Gastroesophageal sphincter (tissue), 4 donors: ENCODE results near the gene AMDHD2. TPM values are rescaled to one million over a fixed set of nuclear protein-coding genes. Genes with fewer than 3 reads are reported as not detected.
"Not testable (repeated sequence)": the region's sequence is repeated elsewhere in the genome, so short reads cannot be mapped to it uniquely, and the experiment has no call there.

Experiments used
- ATAC-seq: fragments of 150-250 bp; one replicate; pipeline ENCODE4 v1.9.1; 2016; ENCODE audit warnings: mild to moderate bottlenecking, moderate library complexity
- H3K27ac ChIP-seq, 4 donors: fragments of 200-600 bp; sonication (generic) in 3 of 4; 1 replicate in 3 of 4; 2 replicates in 1 of 4; pipeline ENCODE4 v1.5.1; 2016 to 2019
- H3K27me3 ChIP-seq: fragments of 200-600 bp; sonication (generic); one replicate; pipeline ENCODE4 v1.5.1; 2019
- H3K36me3 ChIP-seq, 2 donors: fragments of 200-600 bp; sonication (generic); one replicate each; pipeline ENCODE4 v1.5.1; 2019; ENCODE audit warnings: control low read depth in 1 of 2
- H3K4me1 ChIP-seq, 3 donors: fragments of 200-600 bp; sonication (generic); 1 replicate in 2 of 3; 2 replicates in 1 of 3; pipeline ENCODE4 v1.5.1; 2016 to 2019; ENCODE audit warnings: control low read depth in 2 of 3
- H3K4me3 ChIP-seq, 2 donors: fragments of 200-600 bp; sonication (generic); one replicate each; pipeline ENCODE4 v1.5.1; 2019; ENCODE audit warnings: mild to moderate bottlenecking in 1 of 2, moderate library complexity in 1 of 2
- H3K9me3 ChIP-seq, 3 donors: fragments of 200-600 bp; sonication (generic); one replicate each; pipeline ENCODE4 v1.5.1; 2017 to 2019; ENCODE audit warnings: control low read depth in 2 of 3
- WGBS, 2 donors: methylation state at CpG; one replicate each; pipeline ENCODE4 v1.1.5; 2018; ENCODE audit warnings: low coverage in 1 of 2; 5-methylcytosine and 5-hydroxymethylcytosine counted together
- total RNA-seq, 4 donors: library from RNA; depleted of rRNA; stranded (reverse); fragments of >200 nt; gene quantifications; one replicate each; pipeline ENCODE4 v1.1.0, GENCODE V29; 2016
- TF ChIP-seq, protein P1 (sequence below), 4 experiments: fragments of 200-600 bp in 2 of 4; fragments of 450-650 bp in 2 of 4; sonication (generic) in 1 of 4; IDR thresholded peaks; one replicate each; pipeline ENCODE4 v1.5.1; 2017 to 2019; ENCODE audit warnings: antibody characterized with exemption in 4 of 4, mild to moderate bottlenecking in 2 of 4, moderate library complexity in 2 of 4

The AMDHD2 gene
- total RNA-seq, 4 donors from 2014 or later = 14.0 to 29.1 (median 23.4) TPM

DNA sequence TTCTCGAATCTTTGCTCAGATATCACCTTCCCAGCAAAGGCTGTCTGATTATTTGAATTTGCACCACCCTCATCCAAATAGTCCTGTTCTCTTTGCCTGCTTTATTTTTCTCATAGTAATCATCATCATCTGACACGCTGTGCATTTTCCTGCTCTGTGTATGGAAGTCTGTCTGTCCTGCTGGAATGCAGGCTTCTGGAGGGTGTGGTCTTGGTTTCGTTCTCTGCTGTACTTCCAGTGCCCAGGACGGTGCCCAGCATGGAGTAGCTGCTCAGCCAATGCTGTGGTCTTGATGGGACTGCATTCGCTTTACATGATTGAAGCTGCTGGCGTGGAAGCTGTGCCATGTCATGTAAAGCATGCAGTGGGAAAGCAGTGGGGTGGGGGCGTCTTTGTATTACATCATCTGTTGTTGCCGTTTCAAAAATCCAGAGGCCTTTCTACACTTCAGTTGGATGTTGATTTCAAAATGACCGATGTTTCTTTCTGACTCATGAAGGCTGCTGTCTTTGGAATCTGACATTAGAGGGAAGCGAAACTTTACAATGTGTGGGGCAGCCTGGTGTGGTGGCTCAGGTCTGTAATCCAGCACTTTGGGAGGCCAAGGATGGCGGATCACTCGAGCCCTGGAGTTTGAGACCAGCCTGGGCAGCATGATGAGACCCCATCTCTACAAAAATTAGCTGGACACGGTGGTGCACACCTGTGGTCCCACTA lies 34.7 kb downstream of the AMDHD2 start:
- not testable (repeated sequence) for H3K27ac ChIP-seq, H3K36me3 ChIP-seq, H3K4me3 ChIP-seq, H3K9me3 ChIP-seq, H3K4me1 ChIP-seq, H3K27me3 ChIP-seq
- peak; percentile 33 for ATAC-seq
- WGBS, 2 donors = no CpG with 5 or more reads among the region's 13 CpGs

DNA sequence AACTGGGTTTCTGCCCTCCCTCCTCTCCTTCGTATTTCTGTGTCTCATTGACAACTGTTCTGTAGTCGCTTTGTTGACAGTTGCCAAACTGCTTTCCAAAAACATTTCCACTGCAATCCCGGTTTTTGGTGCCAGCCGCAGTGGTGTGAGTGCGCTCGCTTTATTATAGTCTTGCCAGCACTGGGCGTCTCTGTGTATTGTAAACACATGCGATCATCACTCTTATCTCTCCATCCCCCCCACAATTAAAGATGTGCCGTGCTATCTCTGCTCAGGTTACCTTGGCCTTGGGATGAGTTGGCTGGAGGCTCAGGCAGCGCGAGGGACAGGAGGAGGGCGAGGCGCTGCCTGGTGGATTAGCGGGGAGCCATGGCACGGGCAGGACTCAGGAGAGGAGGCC lies 37.0 kb downstream of the AMDHD2 start:
- WGBS, 2 donors = no CpG with 5 or more reads among the region's 15 CpGs

GRCh38 chr16:2560131-2560797 lies 40.1 kb downstream of the AMDHD2 start:
- peak; percentile 59 for ATAC-seq
- WGBS, 2 donors = 20% methylated on average over 2 of the region's 17 CpGs; no CpG with 5 or more reads in 1 of the 2 donors
- H3K4me1 ChIP-seq, H3K9me3 ChIP-seq, H3K27me3 ChIP-seq, H3K4me3 ChIP-seq, H3K36me3 ChIP-seq, H3K27ac ChIP-seq: not testable (repeated sequence)

More for the DNA sequence above, 37.0 kb downstream of the AMDHD2 start:
- not testable (repeated sequence) for H3K4me1 ChIP-seq, H3K36me3 ChIP-seq, H3K27ac ChIP-seq, H3K27me3 ChIP-seq, H3K4me3 ChIP-seq, H3K9me3 ChIP-seq, ATAC-seq

- H3K27ac ChIP-seq, H3K9me3 ChIP-seq, H3K4me3 ChIP-seq, H3K36me3 ChIP-seq, H3K27me3 ChIP-seq, H3K4me1 ChIP-seq: not testable (repeated sequence)
- TF ChIP-seq, protein P1, sequence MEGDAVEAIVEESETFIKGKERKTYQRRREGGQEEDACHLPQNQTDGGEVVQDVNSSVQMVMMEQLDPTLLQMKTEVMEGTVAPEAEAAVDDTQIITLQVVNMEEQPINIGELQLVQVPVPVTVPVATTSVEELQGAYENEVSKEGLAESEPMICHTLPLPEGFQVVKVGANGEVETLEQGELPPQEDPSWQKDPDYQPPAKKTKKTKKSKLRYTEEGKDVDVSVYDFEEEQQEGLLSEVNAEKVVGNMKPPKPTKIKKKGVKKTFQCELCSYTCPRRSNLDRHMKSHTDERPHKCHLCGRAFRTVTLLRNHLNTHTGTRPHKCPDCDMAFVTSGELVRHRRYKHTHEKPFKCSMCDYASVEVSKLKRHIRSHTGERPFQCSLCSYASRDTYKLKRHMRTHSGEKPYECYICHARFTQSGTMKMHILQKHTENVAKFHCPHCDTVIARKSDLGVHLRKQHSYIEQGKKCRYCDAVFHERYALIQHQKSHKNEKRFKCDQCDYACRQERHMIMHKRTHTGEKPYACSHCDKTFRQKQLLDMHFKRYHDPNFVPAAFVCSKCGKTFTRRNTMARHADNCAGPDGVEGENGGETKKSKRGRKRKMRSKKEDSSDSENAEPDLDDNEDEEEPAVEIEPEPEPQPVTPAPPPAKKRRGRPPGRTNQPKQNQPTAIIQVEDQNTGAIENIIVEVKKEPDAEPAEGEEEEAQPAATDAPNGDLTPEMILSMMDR (IDR thresholded peaks at IDR 0.05) = peak in 2 of 4 experiments; percentile 11 to 46
- peak; percentile 79 for ATAC-seq
- WGBS, 2 donors = no CpG with 5 or more reads among the region's 4 CpGs
These were observed 40.6 kb downstream of the AMDHD2 start for GRCh38 chr16:2560798-2561133.

GRCh38 chr16:2567506-2567905 lies 47.3 kb downstream of the AMDHD2 start:
- not testable (repeated sequence) for H3K4me3 ChIP-seq, ATAC-seq, H3K27ac ChIP-seq, H3K27me3 ChIP-seq, H3K36me3 ChIP-seq, H3K9me3 ChIP-seq, H3K4me1 ChIP-seq
- WGBS, 2 donors = no CpG with 5 or more reads among the region's 6 CpGs

DNA sequence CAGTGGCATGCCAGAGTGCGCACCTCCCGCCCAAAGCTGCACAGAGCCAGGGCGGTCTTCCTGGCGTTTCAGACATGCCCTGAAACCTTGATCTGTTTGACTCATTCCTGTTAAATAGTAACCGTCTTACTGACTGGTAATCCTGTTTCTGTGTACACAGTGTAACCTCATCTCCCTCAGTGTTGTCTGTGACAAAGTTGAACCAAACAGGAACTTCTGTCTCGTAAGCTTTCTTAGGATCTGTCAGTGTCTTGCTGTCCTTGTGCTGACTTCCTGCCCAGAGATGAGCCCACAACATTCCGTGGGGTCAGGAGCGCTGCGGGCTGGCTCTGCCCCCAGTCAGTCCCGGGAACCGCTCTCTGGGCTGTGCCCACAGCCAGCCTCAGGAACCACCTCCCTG lies 48.4 kb downstream of the AMDHD2 start:
- ATAC-seq, H3K9me3 ChIP-seq, H3K27ac ChIP-seq, H3K27me3 ChIP-seq, H3K36me3 ChIP-seq, H3K4me1 ChIP-seq, H3K4me3 ChIP-seq: not testable (repeated sequence)
- WGBS, 2 donors = no CpG with 5 or more reads among the region's 11 CpGs

DNA sequence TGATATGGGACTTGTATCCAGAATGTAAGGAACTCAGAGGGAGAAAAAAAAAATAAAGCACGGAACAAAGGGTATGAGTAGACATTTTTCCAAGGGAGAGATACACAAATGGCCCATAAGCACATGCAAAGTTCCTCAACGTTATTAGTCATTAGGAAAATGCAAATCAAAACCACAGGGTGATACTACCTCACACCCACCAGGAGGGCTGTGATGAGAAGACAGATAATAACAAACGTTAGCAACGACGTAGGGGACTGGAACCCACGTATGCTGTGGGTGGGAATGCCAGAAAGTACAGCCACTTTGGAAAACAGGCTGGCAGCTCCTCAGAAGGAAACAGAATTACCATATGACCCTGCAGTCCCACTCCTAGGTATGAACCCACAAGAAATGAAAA lies 52.5 kb downstream of the AMDHD2 start:
- H3K4me3 ChIP-seq = not testable (repeated sequence)

DNA sequence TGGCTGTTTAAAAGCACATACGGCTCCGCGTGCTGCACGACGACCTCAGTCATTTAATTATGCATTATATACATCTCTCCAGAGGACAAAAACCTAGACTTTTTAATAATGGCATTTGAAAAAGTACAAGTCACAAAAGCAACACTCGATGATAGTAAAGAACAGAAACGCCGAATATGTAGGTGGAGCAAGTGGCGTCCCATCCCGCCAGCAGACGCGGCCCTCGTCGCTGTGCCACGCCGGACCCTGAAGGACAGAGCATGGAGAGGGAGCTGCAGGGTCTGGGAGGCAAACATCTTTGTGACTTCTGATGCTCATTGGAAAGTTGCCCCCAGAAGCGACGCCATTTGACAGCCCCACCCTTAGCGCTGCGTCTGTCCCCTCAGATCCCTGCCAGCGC lies 55.7 kb downstream of the AMDHD2 start:
- not testable (repeated sequence) for H3K27ac ChIP-seq, H3K36me3 ChIP-seq, H3K9me3 ChIP-seq, H3K4me1 ChIP-seq, H3K27me3 ChIP-seq, ATAC-seq, H3K4me3 ChIP-seq
- WGBS, 2 donors = 87% methylated on average over 3 of the region's 21 CpGs; no CpG with 5 or more reads in 1 of the 2 donors

More for the DNA sequence above, 52.5 kb downstream of the AMDHD2 start:
- H3K27me3 ChIP-seq, ATAC-seq, H3K36me3 ChIP-seq, H3K27ac ChIP-seq, H3K4me1 ChIP-seq, H3K9me3 ChIP-seq: not testable (repeated sequence)
- no CpG with 5 or more reads among the region's 6 CpGs for WGBS, 2 donors

GRCh38 chr16:2577044-2577443 lies 56.9 kb downstream of the AMDHD2 start:
- no CpG with 5 or more reads among the region's 26 CpGs for WGBS, 2 donors
- not testable (repeated sequence) for ATAC-seq, H3K27ac ChIP-seq, H3K36me3 ChIP-seq, H3K9me3 ChIP-seq, H3K4me3 ChIP-seq, H3K27me3 ChIP-seq, H3K4me1 ChIP-seq

DNA sequence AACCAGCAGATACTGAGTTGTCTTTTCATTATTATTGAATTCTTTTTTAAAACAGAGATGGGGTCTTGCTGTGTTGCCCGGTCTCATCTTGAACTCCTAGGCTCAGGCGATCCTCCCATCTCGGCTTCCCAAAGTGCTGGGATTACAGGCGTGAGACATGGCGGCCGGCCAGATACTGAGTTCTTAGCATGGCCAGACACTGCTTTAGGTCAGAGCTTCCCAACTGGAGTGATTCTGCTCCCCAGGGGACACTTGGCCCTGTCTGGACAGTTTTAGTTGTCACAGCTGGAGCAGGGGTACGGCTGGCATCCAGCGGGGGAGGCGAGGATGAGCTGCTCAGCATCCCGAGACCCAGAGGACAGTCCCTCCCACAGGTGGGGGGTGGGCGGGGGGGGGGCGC lies 58.7 kb downstream of the AMDHD2 start:
- not testable (repeated sequence) for H3K4me3 ChIP-seq, H3K9me3 ChIP-seq, H3K4me1 ChIP-seq, ATAC-seq, H3K27ac ChIP-seq, H3K36me3 ChIP-seq, H3K27me3 ChIP-seq
- WGBS, 2 donors = no CpG with 5 or more reads among the region's 12 CpGs

DNA sequence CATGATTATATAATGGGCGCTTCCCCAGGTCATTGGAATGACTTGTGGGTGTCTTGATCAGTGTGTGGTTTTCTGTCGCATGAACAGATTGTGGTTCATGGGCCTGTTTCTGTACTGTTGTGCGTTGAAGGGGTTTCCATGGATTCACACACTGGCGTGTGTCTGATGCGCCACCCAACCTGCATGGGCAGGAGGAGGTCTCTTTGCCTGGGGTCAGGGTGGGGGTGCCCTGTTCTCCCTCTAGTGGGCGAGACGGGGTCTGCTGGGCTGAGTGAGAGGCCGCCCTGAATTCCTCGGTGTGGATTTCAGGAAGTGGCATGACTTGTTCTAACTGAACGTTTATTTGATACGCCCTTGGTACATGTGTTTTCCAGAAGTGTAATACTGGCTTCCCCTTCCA lies 60.0 kb downstream of the AMDHD2 start:
- ATAC-seq, H3K27ac ChIP-seq, H3K9me3 ChIP-seq, H3K4me1 ChIP-seq, H3K27me3 ChIP-seq, H3K4me3 ChIP-seq: not testable (repeated sequence)
- H3K36me3 ChIP-seq = peaks cover 0 to 15% of the 10 kb centered on the region in 2 donors
- no CpG with 5 or more reads among the region's 11 CpGs for WGBS, 2 donors

DNA sequence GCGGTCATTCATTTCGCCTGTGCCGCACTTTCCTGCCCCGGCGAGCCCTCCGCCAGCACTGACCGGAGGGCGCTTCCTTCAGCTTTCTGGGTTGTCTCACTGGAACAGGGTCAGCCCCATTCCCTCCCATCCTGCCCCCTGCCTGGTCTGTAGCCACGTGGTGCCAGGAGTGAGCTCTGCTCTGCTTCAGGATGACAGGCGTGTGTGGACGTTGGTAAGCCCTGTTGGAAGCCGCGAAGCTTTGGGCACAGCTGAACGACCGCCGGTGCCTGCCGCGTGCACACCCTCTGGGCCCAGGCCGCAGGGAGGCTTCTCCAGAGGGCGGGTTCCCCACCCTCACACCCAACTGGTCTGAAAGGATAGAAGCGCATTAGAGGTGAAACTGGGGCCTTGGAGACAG lies 60.6 kb downstream of the AMDHD2 start:
- Histone ChIP-seq H3K4me1 (peaks cover 0 to 13% (median 0%) of the 10 kb centered on the region in 3 donors), H3K36me3 (peaks cover 0 to 21% of the 10 kb centered on the region in 2 donors)
- not testable (repeated sequence) for H3K27ac ChIP-seq, ATAC-seq, H3K9me3 ChIP-seq, H3K4me3 ChIP-seq, H3K27me3 ChIP-seq
- WGBS, 2 donors = no CpG with 5 or more reads among the region's 21 CpGs
